Mesendoderm (in vitro differentiated cells): Measurements from ENCODE around the gene GALNT1.

Source experiments
- DNase-seq: peaks from one replicate; pipeline ENCODE4 v3.0.0; 2013
- H2AK5ac ChIP-seq: 2 replicates; pipeline ENCODE4 v1.6.1; 2013; ENCODE audit warnings: low read length, inconsistent platforms
- H2BK120ac ChIP-seq: 2 replicates; pipeline ENCODE4 v1.6.1; 2013; ENCODE audit warnings: low read depth, mild to moderate bottlenecking, low read length, moderate library complexity, mixed read lengths
- H2BK15ac ChIP-seq: replicated peaks from 2 replicates; pipeline ENCODE4 v1.6.1; 2013; ENCODE audit warnings: low read depth, mild to moderate bottlenecking, moderate library complexity
- H2BK5ac ChIP-seq: 2 replicates; pipeline ENCODE4 v1.6.1; 2013; ENCODE audit warnings: low read length, inconsistent platforms
- H3K18ac ChIP-seq: 2 replicates; pipeline ENCODE4 v1.6.1; 2013; ENCODE audit warnings: mild to moderate bottlenecking, low read length, mixed read lengths
- H3K23ac ChIP-seq: one replicate; pipeline ENCODE4 v1.6.1; 2013; ENCODE audit warnings: low read length
- H3K27ac ChIP-seq: 2 replicates; pipeline ENCODE4 v1.5.1; 2013; ENCODE audit warnings: low read depth, mild to moderate bottlenecking, inconsistent platforms, low read length, moderate library complexity
- H3K27me3 ChIP-seq: 2 replicates; pipeline ENCODE4 v1.6.1; 2013; ENCODE audit warnings: low read length, control low read depth, mild to moderate bottlenecking, inconsistent platforms; ENCODE audit not compliant: insufficient read depth, poor library complexity
- H3K36me3 ChIP-seq: 2 replicates; pipeline ENCODE4 v1.6.1; 2013; ENCODE audit warnings: low read length, inconsistent platforms; ENCODE audit not compliant: control insufficient read depth, insufficient read depth
- H3K4ac ChIP-seq: one replicate; pipeline ENCODE4 v1.6.1; 2013; ENCODE audit warnings: low read depth, mild to moderate bottlenecking, low read length, moderate library complexity
- H3K4me1 ChIP-seq: 2 replicates; pipeline ENCODE4 v1.6.1; 2013; ENCODE audit warnings: low read depth, low read length, inconsistent platforms; ENCODE audit not compliant: control insufficient read depth
- H3K4me2 ChIP-seq: 2 replicates; pipeline ENCODE4 v1.6.1; 2013; ENCODE audit warnings: low read length
- H3K4me3 ChIP-seq: 2 replicates; pipeline ENCODE4 v1.5.1; 2013; ENCODE audit warnings: mild to moderate bottlenecking, low read length
- H3K56ac ChIP-seq: one replicate; pipeline ENCODE4 v1.6.1; 2013; ENCODE audit warnings: low read length
- H3K79me1 ChIP-seq: 2 replicates; pipeline ENCODE4 v1.6.1; 2013; ENCODE audit warnings: low read length, inconsistent platforms
- H3K79me2 ChIP-seq: 2 replicates; pipeline ENCODE4 v1.6.1; 2013; ENCODE audit warnings: mild to moderate bottlenecking, low read length; ENCODE audit not compliant: control insufficient read depth, insufficient read depth
- H3K9ac ChIP-seq: 2 replicates; pipeline ENCODE4 v1.6.1; 2013; ENCODE audit warnings: low read length, inconsistent platforms
- H4K5ac ChIP-seq: one replicate; pipeline ENCODE4 v1.6.1; 2013; ENCODE audit warnings: low read length
- H4K8ac ChIP-seq: one replicate; pipeline ENCODE4 v1.6.1; 2013; ENCODE audit warnings: low read depth, mild to moderate bottlenecking, control low read depth, low read length, moderate library complexity
- WGBS: extraction: QIAGEN DNeasy Blood & Tissue Kit; methylation state at CpG from one replicate; pipeline ENCODE4 v1.1.7; 2013; ENCODE audit warnings: low lambda C conversion rate, missing lambda C conversion rate; ENCODE audit not compliant: insufficient coverage; ENCODE audit errors: extremely low coverage; 5-methylcytosine and 5-hydroxymethylcytosine counted together

The GALNT1 gene

GRCh38 chr18:35713545-35713944, 132.0 kb downstream of the GALNT1 start:
- H3K9ac ChIP-seq, result no peak overlapping the region
- no peak overlapping the region for H3K4me3 ChIP-seq
- H3K79me2 ChIP-seq, result no peaks in the 10 kb centered on the region
- no peaks in the 10 kb centered on the region for H3K79me1 ChIP-seq
- no peak overlapping the region for H3K56ac ChIP-seq
- H4K5ac ChIP-seq, result no peak overlapping the region
- no peaks in the 10 kb centered on the region for H3K36me3 ChIP-seq
- DNase-seq, result peak; percentile 71
- no peak overlapping the region for H4K8ac ChIP-seq
- H3K27ac ChIP-seq, result no peak overlapping the region
- H3K23ac ChIP-seq, result no peak overlapping the region
- WGBS, result no CpG with 5 or more reads among the region's 2 CpGs
- H3K4ac ChIP-seq, result no peak overlapping the region
- no peak overlapping the region for H2BK120ac ChIP-seq
- no peaks in the 10 kb centered on the region for H3K27me3 ChIP-seq
- H3K4me1 ChIP-seq, result no peaks in the 10 kb centered on the region
- H3K18ac ChIP-seq, result no peak overlapping the region
- no peak overlapping the region for H2AK5ac ChIP-seq
- H2BK5ac ChIP-seq, result no peak overlapping the region
- no peak overlapping the region for H2BK15ac ChIP-seq
- H3K4me2 ChIP-seq, result no peak overlapping the region

- Histone ChIP-seq H3K18ac (no peak overlapping the region), H2BK15ac (no peak overlapping the region), H3K79me2 (no peaks in the 10 kb centered on the region), H3K36me3 (no peaks in the 10 kb centered on the region), H3K4me2 (no peak overlapping the region), H3K4me1 (no peaks in the 10 kb centered on the region), H2AK5ac (no peak overlapping the region), H3K23ac (no peak overlapping the region), H3K27ac (no peak overlapping the region), H3K27me3 (no peaks in the 10 kb centered on the region), H4K5ac (no peak overlapping the region), H3K4ac (no peak overlapping the region), H4K8ac (no peak overlapping the region), H3K79me1 (no peaks in the 10 kb centered on the region), H3K56ac (no peak overlapping the region), H3K4me3 (no peak overlapping the region), H2BK120ac (no peak overlapping the region), H3K9ac (no peak overlapping the region), H2BK5ac (no peak overlapping the region)
- no peak for DNase-seq
- WGBS, result no CpG with 5 or more reads among the region's 2 CpGs
Observed at GRCh38 chr18:35714539-35714938, 133.0 kb downstream of the GALNT1 start.

GRCh38 chr18:35715139-35715538, 133.6 kb downstream of the GALNT1 start:
- Histone ChIP-seq H3K4ac (no peak overlapping the region), H3K56ac (no peak overlapping the region), H2AK5ac (no peak overlapping the region), H3K4me1 (no peaks in the 10 kb centered on the region), H3K79me1 (no peaks in the 10 kb centered on the region), H4K5ac (no peak overlapping the region), H3K4me3 (no peak overlapping the region), H3K9ac (no peak overlapping the region), H2BK120ac (no peak overlapping the region), H3K36me3 (no peaks in the 10 kb centered on the region), H4K8ac (no peak overlapping the region), H3K27me3 (no peaks in the 10 kb centered on the region), H3K79me2 (no peaks in the 10 kb centered on the region), H3K18ac (no peak overlapping the region), H3K4me2 (no peak overlapping the region), H2BK5ac (no peak overlapping the region), H2BK15ac (no peak overlapping the region), H3K27ac (no peak overlapping the region), H3K23ac (no peak overlapping the region)
- DNase-seq, result no peak
- WGBS, result no CpG with 5 or more reads among the region's 2 CpGs

GRCh38 chr18:35716169-35716831, 134.8 kb downstream of the GALNT1 start:
- H3K36me3 ChIP-seq, result no peaks in the 10 kb centered on the region
- no peak overlapping the region for H4K5ac ChIP-seq
- H3K23ac ChIP-seq, result no peak overlapping the region

GRCh38 chr18:35717182-35717581, 135.6 kb downstream of the GALNT1 start:
- Histone ChIP-seq H3K79me1 (no peaks in the 10 kb centered on the region), H2BK5ac (no peak overlapping the region), H3K4me1 (no peaks in the 10 kb centered on the region), H3K18ac (no peak overlapping the region), H3K4me3 (no peak overlapping the region), H3K27me3 (no peaks in the 10 kb centered on the region), H3K9ac (no peak overlapping the region), H4K5ac (no peak overlapping the region), H2BK120ac (no peak overlapping the region), H3K23ac (no peak overlapping the region), H3K56ac (no peak overlapping the region), H4K8ac (no peak overlapping the region), H2BK15ac (no peak overlapping the region), H3K36me3 (no peaks in the 10 kb centered on the region), H3K4ac (no peak overlapping the region), H3K4me2 (no peak overlapping the region), H2AK5ac (no peak overlapping the region), H3K79me2 (no peaks in the 10 kb centered on the region), H3K27ac (no peak overlapping the region)
- WGBS, result no CpG with 5 or more reads among the region's 5 CpGs
- no peak for DNase-seq

More at GRCh38 chr18:35716169-35716831, 134.8 kb downstream of the GALNT1 start:
- Histone ChIP-seq H3K79me2 (no peaks in the 10 kb centered on the region), H2BK15ac (no peak overlapping the region), H3K56ac (no peak overlapping the region), H3K18ac (no peak overlapping the region), H3K4ac (no peak overlapping the region), H3K4me1 (no peaks in the 10 kb centered on the region), H3K4me3 (no peak overlapping the region), H4K8ac (no peak overlapping the region), H2BK5ac (no peak overlapping the region), H3K27ac (no peak overlapping the region), H3K4me2 (no peak overlapping the region), H2AK5ac (no peak overlapping the region), H3K27me3 (no peaks in the 10 kb centered on the region), H2BK120ac (no peak overlapping the region), H3K79me1 (no peaks in the 10 kb centered on the region), H3K9ac (no peak overlapping the region)
- no CpG with 5 or more reads among the region's 4 CpGs for WGBS
- DNase-seq, result no peak
